PC-3 (cell line): Measurements from ENCODE around the gene SSH3. TPM values are rescaled to one million over a fixed set of nuclear protein-coding genes. Genes with fewer than 3 reads are reported as not detected.

Experiments
- ATAC-seq: fragments of 200-7000 bp; cut with Tn5 transposase; 2 replicates; pipeline ENCODE4 v1.9.1; 2020; ENCODE audit warnings: mild to moderate bottlenecking, moderate library complexity
- BruUV-seq: library from RNA; stranded (reverse); fragments of 400-500 nt; replicated peaks from 2 replicates; lab custom pipeline; 2021; lab: Mats Ljungman, UMichigan
- CTCF ChIA-PET: fragments of 300-600 bp; sonication (Branson Sonifier 250); formaldehyde crosslinking; loops from one replicate; lab custom pipeline; 2022; ENCODE audit warnings: antibody characterized with exemption; lab: Charles Lee
- POLR2A ChIA-PET: fragments of 300-600 bp; sonication (Branson Sonifier 250); formaldehyde crosslinking; loops from one replicate; lab custom pipeline; 2022; ENCODE audit warnings: antibody characterized with exemption; ENCODE audit not compliant: unreplicated experiment; lab: Charles Lee
- DNase-seq: peaks from one replicate; pipeline ENCODE4 v3.0.0-alpha.2; 2015
- H2AFZ ChIP-seq: fragments of 300-600 bp; sonication (generic); 2 replicates; pipeline ENCODE4 v1.6.0; 2016; ENCODE audit warnings: antibody characterized with exemption, low read length
- H3F3A ChIP-seq: fragments of 300-600 bp; sonication (generic); one replicate; pipeline ENCODE4 v1.6.0; 2017; ENCODE audit warnings: antibody characterized with exemption, low read length, control low read depth, mild to moderate bottlenecking; ENCODE audit not compliant: unreplicated experiment
- H3K27ac ChIP-seq: fragments of 300-600 bp; sonication (generic); 2 replicates; pipeline ENCODE4 v1.5.1; 2016; ENCODE audit warnings: mild to moderate bottlenecking, low read length
- H3K27me3 ChIP-seq: fragments of 300-600 bp; sonication (generic); 2 replicates; pipeline ENCODE4 v1.6.1; 2016; ENCODE audit warnings: low read length, mixed read lengths
- H3K36me3 ChIP-seq: fragments of 300-600 bp; sonication (generic); 2 replicates; pipeline ENCODE4 v1.6.1; 2016; ENCODE audit warnings: low read depth, mixed run types, low read length, mixed read lengths
- H3K4me1 ChIP-seq: fragments of 300-600 bp; sonication (generic); 2 replicates; pipeline ENCODE4 v1.5.1; 2016; ENCODE audit warnings: low read length; ENCODE audit not compliant: insufficient read depth
- H3K4me2 ChIP-seq: fragments of 300-600 bp; sonication (generic); 2 replicates; pipeline ENCODE4 v1.6.0; 2016; ENCODE audit warnings: low read length
- H3K4me3 ChIP-seq: fragments of 300-600 bp; sonication (generic); 2 replicates; pipeline ENCODE4 v1.5.1; 2016; ENCODE audit warnings: mild to moderate bottlenecking, low read length, mixed read lengths
- H3K79me2 ChIP-seq: fragments of 300-600 bp; sonication (generic); 2 replicates; pipeline ENCODE4 v1.6.1; 2017; ENCODE audit warnings: low read length, mixed read lengths
- H3K9ac ChIP-seq: fragments of 300-600 bp; sonication (generic); 2 replicates; pipeline ENCODE4 v1.6.0; 2016; ENCODE audit warnings: mild to moderate bottlenecking, low read length
- H3K9me2 ChIP-seq: fragments of 300-600 bp; sonication (generic); replicated peaks from 2 replicates; pipeline ENCODE4 v1.6.1; 2016; ENCODE audit warnings: mixed run types, low read length, mixed read lengths
- H3K9me3 ChIP-seq: fragments of 300-600 bp; sonication (generic); 2 replicates; pipeline ENCODE4 v1.6.1; 2016; ENCODE audit warnings: low read length, mixed read lengths
- H4K20me1 ChIP-seq: fragments of 300-600 bp; sonication (generic); 2 replicates; pipeline ENCODE4 v1.6.1; 2016; ENCODE audit warnings: low read length, mixed read lengths
- CTCF ChIP-seq: fragments of 300-600 bp; sonication (generic); conservative IDR thresholded peaks from 2 replicates; pipeline ENCODE4 v1.5.1; 2017; ENCODE audit warnings: antibody characterized with exemption, low read depth, mild to moderate bottlenecking, low read length
- EZH2 ChIP-seq: fragments of 300-600 bp; sonication (generic); IDR thresholded peaks from one replicate; pipeline ENCODE4 v1.6.1; 2017; ENCODE audit warnings: antibody characterized with exemption, mild to moderate bottlenecking, low read length; ENCODE audit not compliant: unreplicated experiment
- EZH2phosphoT487 ChIP-seq: fragments of 300-600 bp; sonication (generic); IDR thresholded peaks from 2 replicates; pipeline ENCODE4 v1.6.1; 2018; ENCODE audit warnings: mild to moderate bottlenecking, antibody characterized with exemption, low read length, borderline replicate concordance
- intact Hi-C: fragments of 100-400 bp; cut with micrococcal nuclease; formaldehyde crosslinking; loops from 2 replicates; pipeline ENCODE4 v1.9.0; 2023
- total RNA-seq: library from RNA; depleted of rRNA; stranded (reverse); fragments of >200 nt; gene quantifications from 2 replicates; pipeline ENCODE4 v1.2.3, GENCODE V29; 2014

Gene SSH3
- total RNA-seq, 1 experiment from 2014 or later = 35.1 TPM

GRCh38 chr11:67274768-67275605, 28.3 kb upstream of the SSH3 start:
- Histone ChIP-seq H3K9ac (no peak overlapping the region), H4K20me1 (peaks cover 28% of the 10 kb centered on the region), H3K9me2 (no peaks in the 10 kb centered on the region), H3K79me2 (peaks cover 71% of the 10 kb centered on the region), H3K4me3 (no peak overlapping the region), H2AFZ (no peak overlapping the region), H3K27ac (no peak overlapping the region), H3K9me3 (no peaks in the 10 kb centered on the region), H3K4me2 (no peak overlapping the region), H3K4me1 (peaks cover 3% of the 10 kb centered on the region; the same call in 1 of the 2 replicates), H3K27me3 (no peaks in the 10 kb centered on the region), H3K36me3 (peaks cover 22% of the 10 kb centered on the region), H3F3A (no peaks in the 10 kb centered on the region)
- TF ChIP-seq EZH2phosphoT487 (no peak), EZH2 (no peak), CTCF (no peak)
- no peak for ATAC-seq
- intact Hi-C loops = no loop called here
- DNase-seq = no peak
- POLR2A ChIA-PET = no interaction called here
- no TSS peak for BruUV-seq
- CTCF ChIA-PET = no interaction called here

- ATAC-seq = no peak
- no peak overlapping the region for H3K27ac ChIP-seq
- no peak overlapping the region for H3K4me2 ChIP-seq
- POLR2A ChIA-PET = no interaction called here
- H3K79me2 ChIP-seq = peaks cover 62% of the 10 kb centered on the region
- CTCF ChIA-PET = no interaction called here
- no peak overlapping the region for H2AFZ ChIP-seq
- DNase-seq = no peak
- no peaks in the 10 kb centered on the region for H3K27me3 ChIP-seq
- peaks cover 24% of the 10 kb centered on the region for H3K36me3 ChIP-seq
- H3K9ac ChIP-seq = no peak overlapping the region
- TF ChIP-seq EZH2phosphoT487 (no peak), EZH2 (no peak), CTCF (no peak)
- no peak overlapping the region for H3K4me3 ChIP-seq
- no peaks in the 10 kb centered on the region for H3F3A ChIP-seq
- no TSS peak for BruUV-seq
- peaks cover 22% of the 10 kb centered on the region; the same call in 1 of the 2 replicates for H4K20me1 ChIP-seq
- H3K9me2 ChIP-seq = no peaks in the 10 kb centered on the region
- intact Hi-C loops = no loop called here
- H3K9me3 ChIP-seq = no peaks in the 10 kb centered on the region
- no peaks in the 10 kb centered on the region for H3K4me1 ChIP-seq
Observed at GRCh38 chr11:67275606-67276409, 27.5 kb upstream of the SSH3 start.
